GM19372 (cell line): Measurements from ENCODE around the gene BLOC1S5.

Experiments used
- ATAC-seq: cut with Tn5 transposase; IDR thresholded peaks from one replicate; pipeline ENCODE4 v1.9.1; 2021; ENCODE audit warnings: mild to moderate bottlenecking, low read depth, moderate library complexity; ENCODE audit not compliant: unreplicated experiment

The BLOC1S5 gene, protein sequence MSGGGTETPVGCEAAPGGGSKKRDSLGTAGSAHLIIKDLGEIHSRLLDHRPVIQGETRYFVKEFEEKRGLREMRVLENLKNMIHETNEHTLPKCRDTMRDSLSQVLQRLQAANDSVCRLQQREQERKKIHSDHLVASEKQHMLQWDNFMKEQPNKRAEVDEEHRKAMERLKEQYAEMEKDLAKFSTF

DNA sequence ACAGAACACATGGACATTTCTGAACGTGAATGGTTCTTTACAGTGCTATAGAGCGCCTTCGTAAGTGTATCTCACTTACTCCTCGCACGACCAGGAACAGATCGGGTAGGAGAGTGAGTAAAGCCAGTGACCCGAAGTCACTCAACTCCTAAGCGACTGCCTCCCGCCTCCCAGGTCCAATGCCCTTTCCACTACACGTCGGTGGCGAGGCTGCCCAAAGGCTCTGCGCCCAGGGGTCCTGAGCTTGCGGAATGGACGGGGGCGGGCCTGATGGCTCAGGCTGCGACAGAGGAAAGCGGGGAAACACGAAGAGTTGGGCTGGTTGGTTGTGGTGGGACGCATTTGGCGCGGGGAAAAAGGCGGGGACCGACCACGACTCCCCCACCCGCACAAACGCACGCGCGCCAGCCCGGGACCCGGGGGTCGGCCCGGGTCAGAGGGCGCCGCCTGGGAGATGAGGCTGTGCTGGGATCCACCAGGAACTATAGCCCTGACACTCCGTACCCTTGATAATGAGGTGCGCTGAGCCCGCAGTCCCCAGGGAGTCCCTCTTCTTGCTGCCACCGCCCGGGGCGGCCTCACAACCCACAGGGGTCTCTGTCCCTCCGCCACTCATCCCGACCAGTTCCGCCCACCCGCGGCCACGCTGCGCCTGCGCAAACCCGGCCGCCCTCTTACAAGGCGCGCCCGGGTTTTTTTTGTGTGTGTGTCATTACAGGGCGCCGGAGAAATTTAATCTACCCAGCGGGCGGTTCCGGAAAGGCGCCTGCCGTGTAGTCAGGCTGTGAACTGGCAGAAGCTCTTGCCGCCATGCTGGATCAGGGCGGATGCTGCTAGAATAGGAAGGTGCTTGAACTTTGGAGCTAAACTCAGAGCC, at the start of gene BLOC1S5:
TSS of gene BLOC1S5 (minus strand) at position 629 of the 877 bp plus-strand sequence. CDS start at position 616, 13 bp downstream.
- ATAC-seq, result peak; percentile 80

DNA sequence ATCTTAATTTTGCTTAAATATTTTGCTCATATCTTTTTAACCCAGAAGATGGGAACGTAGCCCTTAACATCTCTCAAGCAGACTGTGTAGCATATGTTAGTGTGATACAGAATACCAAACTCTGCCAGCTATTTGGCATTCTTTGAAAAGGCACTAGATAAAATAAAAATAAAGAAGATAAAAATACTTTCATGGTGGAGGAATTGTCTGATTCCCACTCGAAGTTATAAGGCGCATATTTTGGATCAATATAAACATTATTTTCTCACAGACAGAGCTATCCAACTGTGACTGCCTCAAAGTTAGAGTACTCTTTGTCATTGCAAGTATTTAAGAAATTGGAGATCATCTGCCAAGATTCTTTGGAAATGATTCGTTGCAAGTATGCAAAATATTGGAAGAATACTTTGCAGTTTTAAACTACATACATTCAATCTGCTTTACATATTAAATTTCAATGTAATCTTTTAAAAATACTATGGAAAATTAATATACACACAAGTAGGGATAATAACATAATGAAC, 49.0 kb upstream of the BLOC1S5 start:
- ATAC-seq, result no peak

DNA sequence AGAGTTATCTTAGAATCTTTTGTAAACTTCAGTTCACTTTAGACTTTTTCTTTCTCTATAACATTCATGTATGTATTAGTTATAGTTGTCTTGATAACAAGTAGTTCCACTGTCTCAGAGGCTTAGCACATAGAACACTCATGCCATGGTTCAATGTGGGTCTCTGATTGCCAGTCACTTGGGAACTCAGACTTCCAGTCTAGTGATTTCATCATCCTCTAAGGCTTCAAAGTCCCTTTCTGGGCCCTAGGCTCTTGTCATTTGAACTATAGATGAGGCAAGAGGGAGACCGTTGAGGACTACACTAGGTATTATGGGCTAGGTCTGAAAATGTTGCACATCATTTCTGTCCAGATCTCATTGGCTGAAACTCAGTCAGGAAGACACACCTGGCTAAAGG, 46.5 kb upstream of the BLOC1S5 start:
- ATAC-seq, result no peak

DNA sequence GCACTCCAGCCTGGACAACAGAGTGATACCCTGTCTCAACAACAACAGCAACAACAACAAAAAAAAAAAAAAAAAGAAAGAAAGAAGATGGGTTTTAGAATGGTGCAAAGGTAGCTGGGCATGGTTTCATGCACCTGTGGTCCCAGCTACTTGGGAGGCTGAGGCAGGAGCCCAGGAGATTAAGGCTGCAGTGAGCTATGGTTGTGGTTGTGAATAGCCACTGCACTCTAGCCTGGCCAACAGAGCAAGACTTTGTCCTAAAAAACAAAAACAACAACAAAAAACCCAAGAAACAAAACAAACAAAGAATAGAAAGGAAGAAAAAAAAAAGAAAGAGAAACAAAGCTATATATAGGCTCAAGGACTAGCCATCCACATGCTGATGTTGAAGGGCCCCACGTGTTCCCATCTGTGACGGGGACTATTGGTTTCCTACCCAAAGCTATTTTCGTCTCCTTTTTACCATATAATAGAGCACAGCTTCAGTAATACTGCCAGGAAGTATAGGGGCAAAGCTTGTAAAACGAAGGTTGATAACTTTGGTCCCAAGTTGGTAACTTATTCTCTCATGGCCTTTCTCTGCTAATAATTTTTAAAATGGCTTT, 46.0 kb upstream of the BLOC1S5 start:
- ATAC-seq, result no peak

DNA sequence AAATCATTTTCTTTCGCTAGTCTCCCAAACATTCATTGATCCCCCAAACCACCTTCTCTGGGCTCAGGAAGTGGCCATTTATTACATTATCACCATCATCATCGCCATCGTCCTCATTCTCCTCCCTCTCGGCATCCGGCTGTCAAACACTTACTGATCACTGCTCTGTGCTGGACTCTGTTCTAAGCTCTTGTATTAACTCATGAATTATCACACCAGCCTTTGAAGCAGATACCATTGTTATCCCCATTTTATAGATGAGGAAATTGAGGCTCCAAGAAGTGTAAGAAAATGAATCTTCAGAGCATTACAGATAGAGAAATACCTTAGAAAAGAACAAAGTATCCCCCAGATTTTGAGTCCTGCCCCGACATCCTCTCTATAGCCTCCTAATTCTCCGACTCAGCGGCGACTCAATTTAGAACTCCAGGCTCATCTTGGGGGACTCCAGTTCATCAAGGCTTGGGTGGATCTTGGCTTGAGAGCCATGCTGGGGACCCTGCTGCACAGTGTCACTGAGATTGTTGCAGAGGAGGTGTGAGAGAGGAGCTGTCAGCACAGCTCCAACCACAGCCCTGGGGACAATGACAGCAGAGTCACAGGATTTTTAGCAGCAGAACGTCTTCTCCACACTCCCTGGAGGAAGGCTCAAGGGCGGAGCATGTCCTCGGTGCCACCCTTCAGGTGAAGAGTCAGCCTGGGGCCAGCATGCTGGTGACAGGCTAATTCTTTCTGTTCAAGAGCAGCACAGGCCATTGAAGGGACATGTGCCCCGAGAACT, 44.8 kb upstream of the BLOC1S5 start:
- no peak for ATAC-seq

DNA sequence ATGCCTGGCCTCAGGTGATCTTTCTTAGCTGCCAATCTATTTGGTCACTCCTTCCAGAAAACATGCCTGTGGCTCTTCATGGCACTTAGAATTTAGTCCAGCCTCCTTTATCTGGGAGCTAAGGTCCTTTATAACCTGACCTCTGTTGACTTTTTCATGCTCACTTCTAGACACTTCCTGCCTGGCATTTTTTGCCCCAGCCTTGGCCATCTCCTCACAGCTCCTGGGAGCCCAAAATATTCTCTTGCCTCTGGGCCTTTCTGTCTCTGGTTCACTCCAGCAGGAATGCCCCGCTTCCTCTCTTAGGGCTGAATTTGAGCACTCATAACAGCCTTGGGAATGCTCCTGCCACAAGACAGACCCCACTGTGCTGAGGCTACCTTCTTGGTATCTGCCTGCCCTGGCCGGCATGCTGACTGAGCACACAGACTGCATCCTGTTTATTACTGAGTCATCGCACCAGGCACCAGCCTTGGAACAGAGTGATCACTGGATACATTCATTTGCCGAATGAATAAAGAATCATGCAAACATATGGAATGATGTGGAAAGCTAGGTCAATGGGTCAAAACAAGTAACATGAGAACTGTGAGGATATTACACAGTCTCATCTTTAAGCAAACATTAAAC, 44.0 kb upstream of the BLOC1S5 start:
- no peak for ATAC-seq

DNA sequence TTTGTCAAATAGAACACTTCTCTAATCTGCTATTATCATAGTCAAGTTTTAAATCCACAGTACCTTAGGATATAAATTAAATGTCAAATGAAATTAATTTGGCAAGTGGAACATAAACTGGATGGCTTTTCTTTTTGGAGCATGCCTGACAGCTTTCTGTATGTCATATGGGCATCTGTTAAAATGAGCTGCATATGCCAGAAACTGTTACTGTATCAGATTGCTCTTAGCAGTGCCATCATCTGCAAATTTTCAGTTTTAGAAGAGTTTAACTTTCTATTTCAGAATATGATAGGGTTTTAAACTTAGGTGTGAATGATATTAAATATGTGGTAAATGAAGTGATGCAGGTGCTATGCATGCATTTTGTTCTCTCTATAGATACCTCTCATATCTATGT, 41.6 kb upstream of the BLOC1S5 start:
- no peak for ATAC-seq

DNA sequence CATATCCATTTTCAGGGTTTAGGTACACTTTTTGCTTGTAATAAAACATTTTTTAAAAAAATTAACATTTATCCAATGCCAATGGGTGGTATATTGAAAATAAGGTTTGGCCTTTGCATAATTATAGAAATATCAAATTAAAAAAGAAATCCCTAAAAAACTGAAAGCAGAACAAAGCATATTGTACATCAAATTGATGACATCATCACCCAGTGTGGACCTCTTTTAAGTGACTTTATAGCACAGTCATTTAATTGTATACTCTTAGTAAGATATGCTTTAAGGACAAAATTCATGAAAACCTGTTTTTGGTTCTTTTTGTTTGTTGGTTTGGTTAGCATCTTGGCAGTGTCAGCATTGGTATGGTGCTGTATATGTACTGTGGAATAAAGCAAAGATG, 39.5 kb upstream of the BLOC1S5 start:
- ATAC-seq, result no peak

DNA sequence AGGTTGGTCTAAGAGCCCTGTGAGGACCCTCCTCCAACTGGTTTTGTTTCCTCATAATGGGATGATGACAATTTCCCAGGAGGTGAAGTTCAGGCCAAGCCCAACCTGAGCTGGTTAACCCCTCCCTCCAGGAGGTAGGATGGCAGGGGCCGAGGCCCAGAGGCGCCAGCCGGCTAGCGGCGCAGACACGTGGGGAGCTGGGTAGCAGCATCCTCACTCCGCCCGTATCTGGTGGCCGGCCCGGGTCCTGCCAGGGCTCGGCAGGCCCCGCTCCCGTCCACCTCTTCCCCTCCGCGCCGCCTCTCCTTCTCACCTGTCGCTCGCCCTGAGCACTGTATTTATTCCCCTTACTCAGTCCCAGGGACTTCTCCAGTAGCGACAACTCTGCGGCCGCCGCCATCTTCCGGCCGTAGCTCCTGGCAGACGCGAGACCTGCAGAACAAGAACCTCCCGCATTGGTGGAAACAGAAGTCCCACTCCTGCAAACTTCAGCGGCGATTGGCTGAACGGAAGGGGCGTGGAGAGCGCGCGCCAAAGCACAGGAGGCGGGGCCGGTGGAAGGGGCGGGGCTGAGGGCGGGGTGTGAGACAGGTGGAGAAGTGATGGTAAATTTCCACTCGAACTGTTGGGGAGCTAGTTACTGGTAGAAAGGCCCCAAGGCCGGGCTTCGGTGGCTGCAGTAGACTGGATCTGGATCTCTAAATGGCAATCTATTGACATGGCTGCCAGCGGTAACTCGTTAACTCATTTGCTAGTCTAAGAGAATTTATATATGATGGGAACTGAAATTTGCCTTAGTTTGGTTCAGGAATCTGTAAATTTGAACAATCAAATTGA, 38.2 kb upstream of the BLOC1S5 start, which contains the start of gene EEF1E1:
TSS of gene EEF1E1 (minus strand) at position 427 of the 837 bp plus-strand sequence. CDS start at position 400, 27 bp downstream.
- ATAC-seq, result peak; percentile 99

DNA sequence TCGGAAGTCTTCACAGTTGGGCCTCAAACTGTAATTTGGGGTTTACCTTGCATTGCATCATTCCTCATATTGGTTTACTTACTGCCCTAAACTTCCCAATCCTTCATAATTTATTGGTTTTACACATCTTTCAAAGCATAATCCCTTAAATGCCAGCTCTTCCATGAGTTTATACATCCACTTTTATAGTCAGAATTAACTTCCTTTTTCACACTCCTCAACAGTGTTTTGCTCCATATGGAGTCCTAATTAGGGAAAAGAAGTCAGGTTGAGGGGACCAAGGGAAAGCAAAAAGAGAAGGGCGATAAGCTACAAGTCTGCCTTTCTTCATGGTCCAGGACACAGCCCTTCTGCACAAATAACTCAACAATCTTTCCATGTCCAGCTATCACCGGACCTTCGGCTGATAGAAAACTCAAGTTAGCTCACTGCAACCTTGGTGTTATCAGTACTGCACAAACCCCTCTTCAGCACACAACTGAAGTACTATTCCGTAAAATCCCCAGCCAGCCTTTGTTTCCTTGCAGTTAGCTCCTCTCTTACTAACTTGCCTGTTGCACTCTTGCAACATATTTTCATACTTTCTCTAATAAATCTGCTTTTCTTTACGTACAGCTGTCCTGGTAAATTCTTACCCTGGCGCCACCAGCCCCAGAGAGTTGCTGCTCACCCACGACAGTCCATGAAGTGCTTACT, 36.1 kb upstream of the BLOC1S5 start:
- ATAC-seq, result no peak

DNA sequence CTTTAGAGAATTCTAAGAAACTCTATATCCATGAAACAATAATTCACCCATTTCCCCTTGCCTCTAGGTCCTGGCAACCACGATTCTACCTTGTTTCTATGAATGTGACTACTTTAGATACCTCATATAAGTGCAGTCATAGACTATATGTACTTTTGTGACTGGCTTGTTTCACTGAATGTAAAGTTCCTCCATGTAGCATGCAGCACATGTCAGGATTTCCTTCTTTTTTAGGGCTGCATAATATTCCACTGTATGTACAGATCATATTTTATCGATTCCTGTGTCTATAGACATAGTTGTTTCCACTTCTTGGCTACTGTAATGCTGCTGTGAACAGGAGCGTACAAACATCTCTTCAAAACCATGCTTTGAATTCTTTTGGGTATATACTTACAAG, 26.5 kb upstream of the BLOC1S5 start:
- no peak for ATAC-seq

DNA sequence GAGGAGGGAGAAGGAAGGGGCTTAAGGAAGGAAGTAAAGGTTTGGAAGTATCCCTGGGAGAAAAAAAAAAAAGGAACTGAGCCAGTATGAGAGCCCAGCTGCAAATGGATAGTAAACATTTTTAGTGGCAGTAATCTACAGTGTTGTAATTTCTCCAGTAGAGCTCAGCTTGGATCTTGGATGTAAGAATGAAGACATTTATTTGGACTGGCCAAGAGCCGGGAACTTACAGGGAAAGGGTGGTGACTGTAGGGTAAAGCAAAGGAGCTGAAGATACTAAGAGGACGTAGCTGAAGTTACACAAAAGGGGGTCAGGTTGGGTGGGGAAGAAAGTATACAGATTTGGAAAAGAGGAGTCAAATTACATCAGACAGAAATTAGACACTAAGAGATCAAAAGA, 24.7 kb upstream of the BLOC1S5 start:
- no peak for ATAC-seq

DNA sequence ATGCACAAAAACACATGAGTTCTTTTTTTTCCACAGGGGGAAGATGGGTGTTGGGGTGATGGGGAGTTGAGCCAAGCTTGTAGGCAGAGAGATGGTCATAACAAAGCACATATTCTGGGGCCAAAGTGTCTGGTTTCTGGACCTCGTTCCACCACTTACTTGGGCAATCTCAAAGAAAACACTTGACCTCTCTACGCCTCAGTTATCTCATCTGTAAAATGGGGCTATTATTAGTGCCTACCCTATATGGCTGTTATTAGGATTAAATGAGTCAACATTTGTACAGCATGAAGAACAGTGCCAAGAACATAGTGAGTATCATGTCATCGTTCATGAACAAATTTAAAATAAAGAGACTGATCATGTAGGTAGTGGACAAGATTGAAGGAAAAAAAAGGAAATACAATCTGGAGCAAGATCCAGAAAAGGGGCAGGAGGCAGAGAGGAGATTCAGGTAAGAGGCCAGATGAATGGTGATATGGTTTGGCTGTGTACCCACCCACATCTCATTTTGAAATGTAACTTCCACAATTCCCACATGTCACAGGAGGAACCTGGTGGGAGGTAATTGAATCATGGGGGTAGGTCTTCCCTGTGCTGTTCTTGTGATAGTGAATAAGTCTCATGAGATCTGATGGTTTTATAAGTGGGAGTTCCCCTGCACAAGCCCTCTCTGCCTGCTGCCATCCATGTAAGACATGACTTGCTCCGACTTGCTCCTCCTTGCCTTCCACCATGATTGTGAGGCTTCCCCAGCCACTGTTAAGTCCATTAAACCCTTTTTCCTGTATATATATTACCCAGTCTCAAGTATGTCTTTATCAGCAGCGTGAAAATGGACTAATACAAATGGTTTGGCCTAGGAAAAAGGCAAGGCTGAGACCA, 23.9 kb upstream of the BLOC1S5 start:
- ATAC-seq, result no peak

DNA sequence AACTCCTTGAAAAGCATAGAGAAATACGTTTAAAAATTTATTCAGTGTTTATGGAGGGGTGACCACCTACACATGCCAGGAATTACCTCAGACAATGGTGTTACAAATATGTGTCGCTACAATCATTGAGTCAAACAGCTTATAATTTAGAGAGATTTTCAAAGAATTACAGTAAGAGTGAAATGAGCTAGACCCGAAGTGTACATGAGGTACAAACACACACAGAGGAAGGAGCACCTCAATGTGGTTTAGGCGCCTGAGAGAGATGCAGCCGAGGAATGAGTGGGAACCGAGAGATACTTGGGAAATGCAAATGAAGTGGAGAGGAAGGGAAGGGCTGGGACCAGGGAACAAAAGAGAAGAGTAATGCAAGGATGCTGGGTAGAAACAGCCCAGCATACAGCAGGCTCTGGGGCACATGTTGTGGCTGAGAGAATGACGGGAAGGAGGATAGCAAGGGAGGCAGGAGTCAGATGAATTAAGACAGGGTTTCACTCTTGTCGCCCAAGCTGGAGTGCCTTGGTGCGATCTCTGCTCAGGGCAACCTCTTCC, 22.6 kb upstream of the BLOC1S5 start:
- no peak for ATAC-seq

DNA sequence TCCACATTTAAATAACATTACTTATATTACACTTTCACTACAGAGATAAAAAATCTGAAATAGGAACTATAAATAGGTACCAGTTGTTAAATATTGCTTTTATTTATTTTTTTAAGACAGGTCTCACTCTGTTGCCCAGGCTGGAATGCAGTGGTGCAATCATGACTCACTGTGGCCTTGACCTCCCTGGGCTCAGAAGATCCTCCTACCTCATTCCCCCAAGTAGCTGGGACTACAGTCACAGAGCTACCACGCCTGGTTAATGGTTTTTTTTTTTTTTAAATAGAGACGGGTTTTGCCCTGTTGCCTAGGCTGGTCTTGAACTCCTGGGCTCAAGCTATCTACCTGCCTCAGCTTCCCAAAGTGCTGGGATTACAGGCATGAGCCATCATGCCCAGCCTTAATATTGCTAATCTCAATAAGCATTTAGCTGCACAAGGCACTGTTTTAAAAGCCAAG, 20.9 kb upstream of the BLOC1S5 start:
- ATAC-seq, result no peak

DNA sequence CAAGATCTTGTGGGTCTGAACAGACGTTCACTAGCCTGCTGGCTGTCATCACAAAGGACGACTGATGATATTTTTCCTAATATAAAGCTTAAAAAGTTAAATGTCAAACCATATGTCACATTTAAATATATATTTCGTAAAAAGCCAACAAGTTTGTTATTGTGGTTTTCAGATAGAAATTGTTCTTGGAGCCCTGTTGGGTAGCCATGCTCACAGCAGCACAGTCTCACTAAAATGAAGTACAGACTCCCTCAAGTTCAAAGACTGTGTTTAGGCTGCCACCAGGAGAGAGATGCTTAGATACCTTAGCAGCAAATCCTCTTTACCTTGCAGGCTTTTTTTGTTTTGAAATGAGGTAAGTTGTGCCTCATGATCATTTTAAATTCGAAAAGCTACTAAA, 20.4 kb upstream of the BLOC1S5 start:
- no peak for ATAC-seq
